Measurements from ENCODE around the gene PPP1R1A.

The PPP1R1A gene

DNA sequence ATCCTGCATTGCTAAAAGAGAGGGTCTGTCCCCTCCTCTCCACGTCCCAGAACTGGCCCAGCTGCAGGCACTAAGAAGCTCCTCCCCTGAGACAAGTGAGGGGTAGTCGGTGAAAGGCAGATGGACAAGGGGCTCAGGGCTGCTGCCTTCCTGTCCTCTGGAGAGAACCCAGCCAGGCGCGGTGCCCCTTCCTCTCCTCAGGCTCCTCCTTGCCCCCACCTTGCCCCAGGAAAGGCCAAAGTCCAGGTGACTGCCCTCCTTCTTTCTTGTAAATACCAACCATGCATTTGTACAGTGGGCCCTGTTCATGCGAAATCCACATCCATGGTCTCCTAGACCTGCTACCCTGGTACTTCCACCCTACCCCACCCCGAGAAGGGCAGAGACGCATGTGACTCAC is 9.7 kb downstream of the PPP1R1A start:
- in situ Hi-C loops (cut with MboI; ENCODE audit: low sequenced_read_pairs) = loop anchor here (25.0 kb wide), 1 partner anchor 91 kb away; the partner anchor contains the start of gene NCKAP1L

DNA sequence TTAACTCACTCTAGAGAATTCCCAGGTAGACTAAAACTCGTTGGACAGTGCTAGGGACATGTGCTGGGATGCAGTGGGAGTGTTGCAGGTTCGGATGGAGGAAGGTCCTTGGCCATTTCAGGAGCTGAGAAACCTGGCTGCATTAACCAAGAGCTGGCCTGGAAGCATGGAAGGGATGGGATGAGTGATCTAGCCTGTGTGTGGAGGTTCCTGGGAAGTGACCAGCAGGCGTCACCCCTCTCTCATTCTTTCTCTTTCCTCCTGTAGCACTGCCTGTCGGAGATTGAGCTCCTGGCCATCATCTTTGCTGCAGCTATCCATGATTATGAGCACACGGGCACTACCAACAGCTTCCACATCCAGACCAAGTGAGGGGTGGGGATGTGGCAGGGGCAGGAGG is 15.6 kb downstream of the PPP1R1A start:
- in situ Hi-C loops (cut with MboI; ENCODE audit: low sequenced_read_pairs) = no loop called here

DNA sequence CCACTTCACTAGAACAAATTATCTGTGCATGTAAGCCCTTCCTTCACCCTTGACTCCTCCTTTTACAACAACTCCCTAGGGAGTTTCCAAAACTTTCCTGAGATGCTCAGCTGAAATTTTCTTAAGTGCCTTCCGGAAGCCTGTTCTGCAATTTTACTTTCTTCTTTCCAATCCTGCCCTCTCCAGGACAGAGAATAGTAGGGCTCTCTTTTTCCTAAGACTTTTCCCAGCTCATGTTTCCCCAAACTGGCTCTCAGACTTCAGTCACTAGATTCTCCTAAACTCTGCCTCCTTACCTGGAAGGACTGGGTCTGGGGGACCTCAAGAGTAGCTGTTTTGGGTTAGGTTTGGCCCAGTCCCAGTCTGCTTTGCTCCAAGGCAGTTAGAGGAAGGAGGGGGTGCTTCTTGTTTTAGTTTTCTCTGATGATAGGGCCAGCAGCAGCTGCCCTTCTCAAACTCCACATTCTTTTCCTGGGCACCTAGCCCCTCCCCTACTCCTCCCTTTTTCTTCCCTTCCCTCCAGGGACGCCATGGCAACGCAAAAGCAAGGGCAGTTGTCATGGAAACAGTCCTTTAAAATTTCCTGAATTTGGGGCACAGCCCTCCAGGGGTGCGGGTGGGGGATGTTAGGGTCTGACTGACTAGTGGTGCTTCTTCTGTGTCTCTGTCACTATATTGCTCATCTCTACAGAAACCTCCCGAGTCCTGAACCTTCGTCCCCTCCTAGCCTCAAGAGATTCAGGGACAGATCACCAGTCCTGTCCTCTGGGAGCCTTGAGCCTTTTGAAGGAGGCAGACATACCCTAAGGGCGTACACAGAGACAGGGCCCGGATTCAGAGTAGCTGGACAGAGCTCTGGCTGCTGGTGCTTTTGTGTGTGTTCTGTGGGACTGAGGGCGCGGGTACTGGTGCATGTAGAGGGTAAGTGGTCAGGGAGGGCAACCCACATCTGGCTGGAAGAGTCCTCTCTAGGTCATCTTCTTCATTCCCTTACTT is 17.0 kb downstream of the PPP1R1A start:
- in situ Hi-C loops (cut with MboI; ENCODE audit: low sequenced_read_pairs) = no loop called here

DNA sequence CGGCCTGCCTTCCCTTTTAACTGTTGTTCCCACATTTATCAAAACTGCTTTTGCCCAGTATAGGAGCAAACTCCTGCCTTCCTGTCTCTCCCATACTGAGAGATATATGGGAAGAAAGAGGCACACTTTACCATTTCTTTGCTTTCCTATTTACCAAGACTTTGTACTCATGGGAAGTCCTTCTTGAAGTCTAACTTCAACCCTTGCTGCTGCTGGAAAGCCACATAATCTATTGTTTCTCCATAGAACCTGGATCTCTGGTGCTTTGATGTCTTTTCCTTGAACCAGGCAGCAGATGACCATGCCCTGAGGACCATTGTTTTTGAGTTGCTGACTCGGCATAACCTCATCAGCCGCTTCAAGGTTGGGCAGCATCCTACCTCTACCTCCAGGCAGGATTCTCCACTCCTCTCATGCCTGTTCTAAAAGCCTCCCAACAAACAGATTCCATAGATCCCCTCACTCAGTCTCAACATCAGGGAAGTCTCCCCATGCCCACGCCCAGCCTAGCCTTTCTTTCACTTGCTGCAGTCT is 18.4 kb downstream of the PPP1R1A start:
- in situ Hi-C loops (cut with MboI; ENCODE audit: low sequenced_read_pairs) = no loop called here

DNA sequence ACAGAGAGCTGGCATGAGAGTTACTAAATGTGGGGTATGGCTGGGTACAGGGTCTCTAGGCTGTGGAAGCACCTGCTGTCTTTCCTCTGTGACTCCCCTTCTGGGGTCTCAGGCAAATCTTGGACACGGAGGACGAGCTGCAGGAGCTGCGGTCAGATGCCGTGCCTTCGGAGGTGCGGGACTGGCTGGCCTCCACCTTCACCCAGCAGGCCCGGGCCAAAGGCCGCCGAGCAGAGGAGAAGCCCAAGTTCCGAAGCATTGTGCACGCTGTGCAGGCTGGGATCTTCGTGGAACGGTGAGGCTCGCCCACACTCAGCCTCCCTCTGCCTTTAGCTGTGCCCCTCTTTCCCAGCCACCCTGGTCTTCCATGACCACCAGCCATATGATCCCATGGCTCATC is 19.4 kb downstream of the PPP1R1A start:
- in situ Hi-C loops (cut with MboI; ENCODE audit: low sequenced_read_pairs) = no loop called here

DNA sequence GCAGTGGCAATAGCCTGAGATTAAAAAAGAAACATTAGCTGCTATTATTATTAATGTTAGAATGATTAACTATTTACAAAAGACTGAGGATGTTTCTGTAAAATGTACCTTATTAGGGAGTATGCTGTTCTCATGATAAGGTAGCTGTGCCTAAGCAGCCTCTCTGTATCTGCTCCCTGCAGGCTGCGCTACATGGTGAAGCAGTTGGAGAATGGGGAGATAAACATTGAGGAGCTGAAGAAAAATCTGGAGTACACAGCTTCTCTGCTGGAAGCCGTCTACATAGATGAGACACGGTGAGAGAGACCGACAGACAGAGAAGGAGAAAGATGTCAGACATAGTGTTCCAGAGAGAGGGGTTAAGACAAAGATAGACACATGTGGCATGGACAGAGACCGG is 21.7 kb downstream of the PPP1R1A start:
- in situ Hi-C loops (cut with MboI; ENCODE audit: low sequenced_read_pairs) = no loop called here

DNA sequence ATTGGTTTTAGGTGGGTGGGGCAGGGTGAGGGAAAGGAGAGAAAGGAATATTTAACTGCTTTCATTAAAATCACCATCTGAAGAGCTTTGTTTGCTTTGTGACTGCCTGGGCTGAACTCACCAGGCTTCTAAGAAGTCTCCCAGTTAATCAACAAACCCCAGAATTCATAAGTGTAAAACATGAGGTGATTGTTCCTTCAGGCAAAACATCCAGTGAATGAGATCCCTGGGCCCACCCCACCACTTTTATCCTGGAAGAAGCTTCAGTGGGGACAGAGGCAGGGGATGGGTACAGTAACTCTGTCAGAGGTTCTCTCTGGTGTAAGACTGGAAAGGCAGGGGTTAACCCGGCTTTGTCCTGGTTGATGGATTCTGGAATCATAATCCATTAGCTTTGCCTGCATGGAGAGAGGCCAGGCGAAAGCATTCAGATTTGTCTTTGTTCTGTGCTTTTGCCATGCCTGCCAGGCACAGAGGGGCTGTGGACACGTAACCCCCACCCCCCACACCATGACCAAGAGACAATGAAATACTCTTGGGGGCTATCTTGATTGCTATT is 22.4 kb downstream of the PPP1R1A start:
- in situ Hi-C loops (cut with MboI; ENCODE audit: low sequenced_read_pairs) = no loop called here

DNA sequence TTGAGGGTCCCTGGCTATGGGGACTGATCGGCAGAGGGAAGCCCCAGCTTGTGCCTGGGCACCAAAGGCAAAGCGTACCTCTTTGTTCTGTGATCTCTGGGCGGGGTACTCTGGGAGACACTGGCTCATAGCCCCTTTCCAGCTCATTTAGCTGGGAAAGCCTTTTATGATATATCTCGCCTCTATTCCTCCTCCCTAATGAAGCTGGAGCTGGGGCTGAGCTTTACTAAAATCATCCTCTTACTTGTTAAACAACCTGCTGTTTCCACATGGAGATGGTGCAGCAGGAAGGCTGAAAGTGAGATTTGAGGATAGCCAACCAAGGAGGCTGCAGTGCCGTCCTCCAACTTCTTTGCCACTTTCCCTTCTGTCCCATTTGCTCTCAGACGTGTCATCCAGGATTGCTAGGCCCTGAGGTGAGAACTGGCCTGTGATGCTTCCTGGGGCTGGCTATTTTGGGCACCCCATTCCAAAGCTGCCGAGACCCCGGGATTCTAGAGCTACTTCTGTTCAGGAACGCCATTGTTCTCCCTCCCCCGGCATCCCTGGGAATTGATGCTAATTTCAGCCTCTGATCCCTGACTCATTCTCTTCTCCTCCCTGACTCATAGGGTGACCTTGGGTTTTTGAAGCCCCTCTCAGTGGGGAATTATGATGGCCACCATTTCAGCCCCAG is 23.0 kb downstream of the PPP1R1A start:
- in situ Hi-C loops (cut with MboI; ENCODE audit: low sequenced_read_pairs) = no loop called here

DNA sequence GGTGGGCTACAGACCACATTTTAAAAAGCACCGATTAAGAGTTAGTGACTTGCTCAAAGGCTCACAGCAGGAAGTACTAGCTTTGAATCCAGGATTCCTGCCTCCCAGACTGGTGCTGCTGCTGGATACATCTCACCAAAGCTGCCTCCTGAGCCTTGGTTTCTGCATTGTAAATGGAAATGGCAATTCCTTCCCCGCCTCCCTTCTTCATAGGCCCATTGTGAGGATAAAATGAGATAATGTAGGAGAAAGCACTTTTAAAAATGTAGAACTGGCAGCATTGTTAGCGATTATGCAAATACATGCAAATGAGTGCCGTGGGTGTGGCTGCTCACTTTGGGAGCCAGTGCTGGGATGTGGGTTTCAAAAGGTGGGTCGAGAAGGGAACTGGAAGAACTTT is 23.7 kb downstream of the PPP1R1A start:
- in situ Hi-C loops (cut with MboI; ENCODE audit: low sequenced_read_pairs) = no loop called here

DNA sequence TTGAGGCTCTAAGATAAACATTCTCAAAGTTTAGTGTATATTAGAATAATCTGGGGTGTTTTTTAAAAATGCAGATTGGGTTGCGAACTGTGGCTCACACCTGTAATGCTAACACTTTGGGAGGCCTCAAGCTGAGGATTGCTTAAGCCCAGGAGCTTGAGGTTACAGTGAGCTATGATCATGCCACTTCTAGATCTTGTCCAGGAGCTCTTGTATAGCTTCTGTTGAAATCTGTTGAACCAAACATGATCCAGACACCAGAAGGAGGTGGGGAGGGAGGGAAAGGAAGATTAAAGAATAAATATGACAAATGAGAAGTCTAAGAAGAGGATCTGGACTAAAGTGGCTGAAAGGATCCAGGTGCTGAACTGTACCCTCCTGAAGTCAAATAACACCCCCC is 24.7 kb downstream of the PPP1R1A start:
- in situ Hi-C loops (cut with MboI; ENCODE audit: low sequenced_read_pairs) = no loop called here

DNA sequence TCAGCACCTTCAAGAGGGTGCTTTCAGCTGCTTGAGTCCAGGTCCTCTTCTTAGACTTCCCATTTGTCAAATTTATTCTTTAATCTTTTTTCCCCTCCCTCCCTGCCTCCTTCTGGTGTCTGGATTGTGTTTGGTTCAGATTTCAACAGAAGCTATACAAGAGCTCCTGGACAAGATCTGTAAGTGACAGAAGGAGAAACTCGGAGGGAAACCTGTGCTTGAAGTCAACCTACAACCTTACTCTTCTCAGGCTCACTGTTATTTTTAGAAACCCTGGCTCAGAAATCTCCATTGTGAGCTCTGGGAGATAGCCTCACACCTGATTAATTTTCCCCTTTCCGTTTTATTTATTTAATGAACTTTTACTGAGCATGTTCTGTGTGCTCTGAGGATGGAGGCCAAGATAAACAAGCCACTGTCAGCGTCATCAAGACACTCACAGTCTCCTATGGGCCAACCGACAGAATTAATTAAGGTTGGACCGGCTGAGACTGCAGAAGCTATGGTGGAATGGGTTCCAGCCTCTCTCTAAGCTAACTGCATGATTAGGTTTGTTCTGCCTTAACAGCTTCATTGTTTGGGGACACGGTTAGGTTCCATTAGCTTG is 25.6 kb downstream of the PPP1R1A start:
- in situ Hi-C loops (cut with MboI; ENCODE audit: low sequenced_read_pairs) = no loop called here

DNA sequence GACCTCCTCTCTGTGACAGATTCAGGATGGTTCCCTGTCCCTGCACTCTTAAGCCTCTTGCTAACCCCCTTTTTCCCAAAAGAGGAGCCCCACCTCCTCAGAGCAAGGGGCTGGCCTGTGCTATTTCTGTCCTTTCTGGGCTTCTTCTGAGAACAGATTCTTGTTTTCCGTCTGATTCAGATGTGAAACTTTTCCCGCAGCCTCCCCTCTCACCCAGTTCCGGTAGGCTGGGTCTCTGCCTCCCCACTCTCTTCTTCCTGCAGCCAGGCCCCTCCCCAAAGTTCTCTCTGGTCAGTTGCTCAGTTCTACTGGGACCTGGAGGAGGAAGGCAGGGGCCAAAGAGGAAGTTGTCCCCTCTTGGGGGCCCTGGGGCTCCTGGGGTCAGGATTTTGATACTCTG is 27.3 kb downstream of the PPP1R1A start:
- in situ Hi-C loops (cut with MboI; ENCODE audit: low sequenced_read_pairs) = no loop called here

DNA sequence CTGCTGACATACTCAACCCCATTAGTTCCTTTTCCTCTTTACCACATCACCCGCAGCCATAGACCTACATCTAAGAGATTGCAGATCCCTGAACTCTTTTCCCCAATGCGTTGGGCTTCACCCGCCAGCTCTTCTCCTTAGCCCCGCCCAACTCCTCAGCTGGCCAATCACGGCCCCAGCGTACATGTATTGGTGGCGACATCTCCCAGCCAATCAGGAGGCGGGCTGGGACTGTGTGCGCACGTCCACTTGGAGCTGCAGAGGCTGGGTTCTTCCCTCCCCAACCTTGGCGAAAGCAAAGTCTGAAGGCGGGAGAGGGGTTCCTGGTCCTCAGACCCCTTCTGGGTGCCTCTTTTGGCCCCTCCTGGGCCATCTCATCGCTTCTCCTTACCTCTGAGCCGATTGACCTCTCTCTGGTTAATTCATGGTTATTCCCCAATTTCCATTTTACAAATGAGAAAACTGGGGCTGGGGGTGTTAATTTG is 28.0 kb downstream of the PPP1R1A start:
- in situ Hi-C loops (cut with MboI; ENCODE audit: low sequenced_read_pairs) = no loop called here

DNA sequence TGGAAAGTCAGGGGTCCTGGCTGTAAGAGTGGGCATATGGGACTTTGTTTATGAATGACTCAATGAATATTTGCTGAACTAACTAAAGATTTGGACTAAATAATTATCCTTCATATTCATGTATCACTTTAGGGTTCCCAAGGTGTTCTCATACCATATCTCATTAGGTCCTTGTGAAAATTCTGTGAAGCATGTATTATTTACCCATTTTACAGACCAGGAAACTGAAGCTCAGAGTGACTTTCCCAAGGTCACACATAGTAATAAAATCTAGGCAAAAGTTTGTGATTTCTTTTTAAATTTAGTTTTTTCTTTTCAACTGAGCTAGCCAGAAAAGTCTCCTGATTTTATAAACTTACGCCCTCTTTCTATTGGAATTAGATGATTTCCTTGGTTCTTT is 29.7 kb downstream of the PPP1R1A start:
- in situ Hi-C loops (cut with MboI; ENCODE audit: low sequenced_read_pairs) = no loop called here

DNA sequence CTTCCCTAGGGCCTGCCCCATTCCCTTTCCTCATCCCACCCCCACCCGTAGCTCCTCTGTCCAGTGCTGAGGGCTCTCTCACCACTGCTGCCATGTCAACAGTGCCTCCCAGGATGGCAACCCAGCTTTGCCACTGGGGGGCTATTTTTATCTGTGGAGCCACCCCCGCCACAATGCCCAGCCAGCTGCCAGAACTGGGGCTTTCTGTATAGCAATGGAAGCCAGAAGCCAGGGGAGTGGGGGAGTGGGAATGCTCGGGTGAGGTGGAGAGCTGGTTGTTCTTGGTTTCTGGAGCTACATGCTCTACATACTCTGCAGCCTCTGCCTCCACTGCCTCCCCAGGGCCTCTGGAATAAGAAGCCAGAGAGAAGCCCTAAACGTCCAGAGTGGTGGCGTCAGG is 30.1 kb downstream of the PPP1R1A start:
- in situ Hi-C loops (cut with MboI; ENCODE audit: low sequenced_read_pairs) = no loop called here

DNA sequence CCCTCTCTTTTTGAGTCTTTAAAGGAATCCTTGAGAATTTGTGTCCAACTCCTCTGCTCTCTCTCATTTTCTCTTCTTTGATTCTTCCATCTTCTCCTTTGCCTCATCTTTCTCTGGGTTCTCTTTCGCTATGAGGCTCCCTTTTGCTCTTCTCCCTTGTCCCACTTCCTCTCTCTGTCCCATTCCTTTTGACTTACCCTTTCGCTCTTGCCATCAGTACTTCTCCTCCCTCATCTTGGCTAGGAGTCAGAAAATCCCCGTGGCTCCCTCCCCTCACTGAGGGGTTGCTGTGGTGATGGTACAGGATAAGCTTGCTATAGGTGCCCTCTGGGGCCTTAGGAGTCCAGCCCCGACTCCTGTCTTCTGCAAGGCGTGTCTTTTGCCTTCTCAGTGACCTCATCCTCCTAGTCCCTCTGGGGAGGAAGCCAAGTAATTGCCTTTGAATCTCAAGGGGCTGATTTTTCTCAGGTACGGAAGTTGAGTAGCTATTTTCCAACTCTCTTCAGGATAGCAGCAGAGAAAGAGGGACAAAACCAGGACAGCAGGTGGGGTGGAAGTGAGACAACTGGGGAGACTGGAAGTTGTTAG is 32.7 kb downstream of the PPP1R1A start:
- in situ Hi-C loops (cut with MboI; ENCODE audit: low sequenced_read_pairs) = no loop called here

DNA sequence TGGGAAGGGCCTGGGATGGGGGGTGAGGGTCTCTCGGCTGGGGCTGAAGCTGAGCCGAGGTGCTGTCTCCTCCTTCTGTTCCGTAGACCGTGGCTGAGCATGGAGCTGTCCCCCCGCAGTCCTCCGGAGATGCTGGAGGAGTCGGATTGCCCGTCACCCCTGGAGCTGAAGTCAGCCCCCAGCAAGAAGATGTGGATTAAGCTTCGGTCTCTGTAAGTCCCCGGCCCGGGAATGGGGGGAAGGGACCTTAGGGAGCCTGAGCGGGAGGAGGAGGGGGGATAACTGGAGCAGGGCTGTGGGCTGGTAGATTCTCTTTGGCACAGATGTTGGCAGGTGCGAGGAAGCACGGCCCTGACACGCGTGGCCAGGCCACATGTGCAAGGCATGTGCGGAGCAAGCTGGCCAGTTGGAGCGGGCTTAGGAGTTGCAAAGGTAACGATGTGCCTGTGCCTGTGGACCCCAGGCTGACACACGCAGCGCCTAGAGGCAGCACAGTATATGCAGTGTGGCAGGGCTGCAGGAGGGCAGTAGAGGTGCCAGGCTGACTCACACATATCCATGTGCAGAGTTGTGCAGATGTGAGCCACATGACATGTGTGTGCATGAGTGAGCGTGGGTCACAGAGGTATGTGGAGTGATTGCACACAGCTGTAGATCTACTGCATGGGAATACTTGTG is 38.5 kb downstream of the PPP1R1A start:
- in situ Hi-C loops (cut with MboI; ENCODE audit: low sequenced_read_pairs) = no loop called here

DNA sequence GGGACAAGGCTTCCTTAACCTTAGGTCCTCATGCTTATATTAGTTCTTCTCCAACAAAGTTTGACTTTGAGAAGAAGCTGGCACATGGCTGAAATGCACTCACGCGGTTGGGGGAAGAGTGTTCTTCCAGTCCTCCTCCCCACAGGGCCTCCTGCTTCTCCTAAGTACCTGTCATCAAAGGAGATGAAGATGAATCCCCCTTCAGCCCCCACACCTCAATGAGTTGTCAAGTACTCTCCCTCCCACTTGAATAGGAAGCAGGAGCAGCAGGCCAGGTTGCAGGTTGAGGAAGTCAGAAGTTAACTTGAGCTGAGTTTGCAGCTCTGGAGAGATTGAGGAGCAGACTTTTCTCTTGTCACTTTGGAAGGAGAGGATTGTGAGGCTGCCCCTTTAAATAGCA is 41.9 kb downstream of the PPP1R1A start:
- in situ Hi-C loops (cut with MboI; ENCODE audit: low sequenced_read_pairs) = no loop called here

DNA sequence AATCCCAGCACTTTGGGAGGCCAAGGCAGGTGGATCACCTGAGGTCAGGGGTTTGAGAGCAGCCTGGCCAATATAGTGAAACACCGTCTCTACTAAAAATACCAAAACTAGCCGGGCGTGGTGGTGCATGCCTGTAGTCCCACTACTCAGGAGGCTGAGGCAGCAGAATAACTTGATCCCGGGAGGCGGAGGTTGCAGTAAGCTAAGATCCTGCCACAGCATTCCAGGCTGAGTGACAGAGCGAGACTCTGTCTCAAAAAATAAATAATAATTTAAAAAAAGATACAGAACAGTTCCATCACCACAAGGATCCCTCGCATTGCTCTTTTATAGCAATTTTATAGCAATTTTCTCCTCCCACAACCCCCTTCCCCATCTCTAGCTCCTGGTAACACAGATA is 43.7 kb downstream of the PPP1R1A start:
- in situ Hi-C loops (cut with MboI; ENCODE audit: low sequenced_read_pairs) = no loop called here

DNA sequence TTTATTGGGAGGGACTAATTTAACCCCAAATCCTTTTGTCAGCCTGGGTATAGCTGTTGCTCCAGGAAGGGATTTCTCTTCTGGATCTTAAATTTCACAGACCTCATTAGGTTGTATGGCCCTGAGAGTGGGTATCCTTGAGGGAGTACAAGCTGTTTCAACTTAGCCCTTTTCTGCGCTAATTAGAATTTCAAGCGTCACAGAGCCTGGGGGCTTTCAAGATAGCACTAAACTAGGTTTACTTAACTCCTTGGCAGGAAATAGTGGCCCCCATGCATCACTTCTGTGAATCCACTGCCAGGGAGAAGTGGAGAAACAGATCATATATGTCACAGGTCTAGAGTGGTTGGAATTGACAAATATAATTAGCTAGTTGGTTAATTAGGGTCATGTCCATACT is 44.9 kb downstream of the PPP1R1A start:
- in situ Hi-C loops (cut with MboI; ENCODE audit: low sequenced_read_pairs) = no loop called here
